Caco-2 (cell line): ENCODE data around the gene A1CF. TPM values are rescaled to one million over a fixed set of nuclear protein-coding genes. Genes with fewer than 3 reads are reported as not detected.

ENCODE experiments used
- BruUV-seq: library from RNA; stranded (reverse); fragments of 400-500 nt; replicated peaks from 2 replicates; lab custom pipeline; 2021; lab: Mats Ljungman, UMichigan
- CTCF ChIA-PET: fragments of 300-600 bp; sonication (Branson Sonifier 250); formaldehyde crosslinking; loops from one replicate; lab custom pipeline; 2022; ENCODE audit warnings: antibody characterized with exemption; lab: Charles Lee
- POLR2A ChIA-PET: fragments of 300-600 bp; sonication (Branson Sonifier 250); formaldehyde crosslinking; loops from one replicate; lab custom pipeline; 2022; ENCODE audit warnings: antibody characterized with exemption; lab: Charles Lee
- DNase-seq, 2 experiments: peaks; one replicate each; pipeline versions ENCODE4 v3.0.0 to v3.0.0-alpha.2; 2020 to 2022
- H3K27me3 ChIP-seq: replicated peaks from 2 replicates; pipeline ENCODE4 v1.6.0; 2011; ENCODE audit warnings: low read length; ENCODE audit not compliant: control insufficient read depth, insufficient read depth
- H3K36me3 ChIP-seq: 2 replicates; pipeline ENCODE4 v1.5.1; 2011; ENCODE audit warnings: low read length; ENCODE audit not compliant: control insufficient read depth, insufficient read depth
- H3K4me1 ChIP-seq: fragments of 250-450 bp; sonication (Bioruptor Pico); 2 replicates; pipeline ENCODE4 v1.5.1; 2020; ENCODE audit warnings: mild to moderate bottlenecking
- H3K4me3 ChIP-seq: 2 replicates; pipeline ENCODE4 v1.5.1; 2011; ENCODE audit warnings: low read depth, mild to moderate bottlenecking, control low read depth, low read length
- H3K9me3 ChIP-seq: fragments of 250-450 bp; sonication (Bioruptor Pico); 2 replicates; pipeline ENCODE4 v1.5.1; 2020; ENCODE audit warnings: mild to moderate bottlenecking, moderate library complexity
- H3K27ac Mint-ChIP-seq: one replicate; pipeline ENCODE4 v1.8.0; 2022; ENCODE audit warnings: mixed read lengths; ENCODE audit not compliant: unreplicated experiment
- H3K27me3 Mint-ChIP-seq: one replicate; pipeline ENCODE4 v1.8.0; 2022; ENCODE audit warnings: mixed read lengths; ENCODE audit not compliant: insufficient read depth, unreplicated experiment
- H3K36me3 Mint-ChIP-seq: one replicate; pipeline ENCODE4 v1.8.0; 2022; ENCODE audit warnings: mild to moderate bottlenecking, mixed read lengths; ENCODE audit not compliant: insufficient read depth, unreplicated experiment
- H3K4me1 Mint-ChIP-seq: one replicate; pipeline ENCODE4 v1.8.0; 2022; ENCODE audit warnings: low read depth, mixed read lengths; ENCODE audit not compliant: unreplicated experiment
- H3K4me3 Mint-ChIP-seq: one replicate; pipeline ENCODE4 v1.8.0; 2022; ENCODE audit warnings: mild to moderate bottlenecking, moderate library complexity, mixed read lengths; ENCODE audit not compliant: unreplicated experiment
- H3K9me3 Mint-ChIP-seq: one replicate; pipeline ENCODE4 v1.8.0; 2022; ENCODE audit warnings: mixed read lengths; ENCODE audit not compliant: unreplicated experiment
- intact Hi-C: fragments of 100-400 bp; cut with micrococcal nuclease; formaldehyde crosslinking; loops from one replicate; pipeline ENCODE4 v1.10.0; 2022; ENCODE audit not compliant: unreplicated experiment
- total RNA-seq: library from RNA; stranded (reverse); gene quantifications from 2 replicates; pipeline ENCODE4 v1.2.3, GENCODE V29; 2022
- TF ChIP-seq, protein P1 (sequence below), 2 experiments: fragments of 200-600 bp in 1 of 2; IDR thresholded peaks; 1 replicate in 1 of 2; 2 replicates in 1 of 2; pipeline versions ENCODE4 v1.5.1 to v1.8.0; 2011 to 2022; ENCODE audit warnings: antibody characterized with exemption in 1 of 2, control low read depth in 1 of 2, inconsistent platforms in 1 of 2, low read depth in 1 of 2, low read length in 1 of 2, mild to moderate bottlenecking in 1 of 2, moderate library complexity in 1 of 2; ENCODE audit not compliant: insufficient read depth in 1 of 2, severe bottlenecking in 1 of 2, unreplicated experiment in 1 of 2

Gene A1CF
- total RNA-seq, 1 experiment from 2014 or later: 29.9 TPM

DNA sequence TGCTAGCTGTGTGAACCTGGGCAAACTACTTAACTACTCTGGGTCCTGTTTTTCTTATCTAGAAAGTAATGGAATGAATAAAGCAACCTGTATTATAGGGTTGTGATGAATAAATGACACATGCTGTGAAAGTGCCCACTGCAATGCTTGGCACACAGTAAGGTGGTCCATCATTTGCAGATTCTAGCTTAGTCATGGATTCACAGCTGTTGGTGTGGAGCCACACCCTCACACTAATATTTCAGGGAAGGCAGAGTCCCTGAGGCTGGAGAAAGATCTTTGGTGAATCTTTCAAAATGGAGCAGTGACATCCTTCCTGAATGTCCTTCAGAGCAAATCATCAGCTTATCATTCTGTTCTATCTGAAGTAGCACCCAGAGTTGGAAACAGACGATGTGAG is 60.6 kb downstream of the A1CF start:
- no peak overlapping the region for H3K27ac Mint-ChIP-seq
- BruUV-seq: no TSS peak
- intact Hi-C loops: no loop called here

DNA sequence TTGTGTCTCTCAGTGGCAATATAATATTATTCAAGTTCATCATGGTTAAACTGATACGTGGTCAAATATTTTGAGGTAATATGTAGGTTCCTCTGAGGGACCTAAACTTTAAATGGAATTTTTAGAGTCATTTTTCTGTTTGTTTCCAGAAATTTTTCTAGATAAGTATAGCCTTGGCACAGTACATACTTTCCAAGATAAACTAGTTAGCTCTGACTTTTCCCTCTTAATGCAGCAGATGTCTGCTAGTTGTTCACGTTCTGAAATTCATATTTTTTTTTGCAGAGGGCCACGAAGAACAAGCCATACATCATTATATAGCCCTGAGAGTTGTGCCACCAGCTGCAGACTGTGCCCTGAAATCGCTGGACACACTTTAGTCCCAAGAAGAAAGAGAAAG is 61.6 kb downstream of the A1CF start:
- BruUV-seq: no TSS peak
- no peaks in the 10 kb centered on the region for H3K9me3 ChIP-seq
- intact Hi-C loops: no loop called here
- H3K27me3 ChIP-seq: no peaks in the 10 kb centered on the region
- ChIA-PET CTCF (interaction anchor here (0.7 kb wide), 1 partner anchor 1785 kb away, joined by 3 read pairs; no protein-coding TSS in a partner anchor), POLR2A (no interaction called here)
- no peak overlapping the region for H3K4me3 ChIP-seq
- no peaks in the 10 kb centered on the region; the same call in 1 of the 2 replicates for H3K36me3 ChIP-seq
- H3K4me1 ChIP-seq: no peaks in the 10 kb centered on the region
- no peak overlapping the region for H3K4me3 Mint-ChIP-seq
- H3K27me3 Mint-ChIP-seq: no peaks in the 10 kb centered on the region
- no peak for DNase-seq
- H3K9me3 Mint-ChIP-seq: peaks cover 8% of the 10 kb centered on the region
- no peaks in the 10 kb centered on the region for H3K36me3 Mint-ChIP-seq
- TF ChIP-seq, protein P1, sequence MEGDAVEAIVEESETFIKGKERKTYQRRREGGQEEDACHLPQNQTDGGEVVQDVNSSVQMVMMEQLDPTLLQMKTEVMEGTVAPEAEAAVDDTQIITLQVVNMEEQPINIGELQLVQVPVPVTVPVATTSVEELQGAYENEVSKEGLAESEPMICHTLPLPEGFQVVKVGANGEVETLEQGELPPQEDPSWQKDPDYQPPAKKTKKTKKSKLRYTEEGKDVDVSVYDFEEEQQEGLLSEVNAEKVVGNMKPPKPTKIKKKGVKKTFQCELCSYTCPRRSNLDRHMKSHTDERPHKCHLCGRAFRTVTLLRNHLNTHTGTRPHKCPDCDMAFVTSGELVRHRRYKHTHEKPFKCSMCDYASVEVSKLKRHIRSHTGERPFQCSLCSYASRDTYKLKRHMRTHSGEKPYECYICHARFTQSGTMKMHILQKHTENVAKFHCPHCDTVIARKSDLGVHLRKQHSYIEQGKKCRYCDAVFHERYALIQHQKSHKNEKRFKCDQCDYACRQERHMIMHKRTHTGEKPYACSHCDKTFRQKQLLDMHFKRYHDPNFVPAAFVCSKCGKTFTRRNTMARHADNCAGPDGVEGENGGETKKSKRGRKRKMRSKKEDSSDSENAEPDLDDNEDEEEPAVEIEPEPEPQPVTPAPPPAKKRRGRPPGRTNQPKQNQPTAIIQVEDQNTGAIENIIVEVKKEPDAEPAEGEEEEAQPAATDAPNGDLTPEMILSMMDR (IDR thresholded peaks at IDR 0.05; ENCODE audit: insufficient read depth in 1 of 2, low read depth in 1 of 2, low read length in 1 of 2, severe bottlenecking in 1 of 2, unreplicated experiment in 1 of 2): no peak
- H3K4me1 Mint-ChIP-seq: peaks cover 13% of the 10 kb centered on the region
- no peak overlapping the region for H3K27ac Mint-ChIP-seq

More for the DNA sequence above, 60.6 kb downstream of the A1CF start:
- H3K4me3 ChIP-seq: no peak overlapping the region
- H3K9me3 Mint-ChIP-seq: peaks cover 10% of the 10 kb centered on the region
- TF ChIP-seq, protein P1 (IDR thresholded peaks at IDR 0.05; ENCODE audit: insufficient read depth in 1 of 2, low read depth in 1 of 2, low read length in 1 of 2, severe bottlenecking in 1 of 2, unreplicated experiment in 1 of 2): no peak
- H3K9me3 ChIP-seq: no peaks in the 10 kb centered on the region
- no peaks in the 10 kb centered on the region for H3K27me3 Mint-ChIP-seq
- no peaks in the 10 kb centered on the region for H3K4me1 ChIP-seq
- POLR2A ChIA-PET: no interaction called here
- peaks cover 13% of the 10 kb centered on the region for H3K4me1 Mint-ChIP-seq
- no peaks in the 10 kb centered on the region for H3K36me3 Mint-ChIP-seq
- no peak overlapping the region for H3K4me3 Mint-ChIP-seq
- H3K27me3 ChIP-seq: no peaks in the 10 kb centered on the region
- H3K36me3 ChIP-seq: no peaks in the 10 kb centered on the region; the same call in 1 of the 2 replicates
- CTCF ChIA-PET: interaction anchor here (0.7 kb wide), 1 partner anchor 1784 kb away, joined by 3 read pairs; no protein-coding TSS in a partner anchor
- DNase-seq: no peak

DNA sequence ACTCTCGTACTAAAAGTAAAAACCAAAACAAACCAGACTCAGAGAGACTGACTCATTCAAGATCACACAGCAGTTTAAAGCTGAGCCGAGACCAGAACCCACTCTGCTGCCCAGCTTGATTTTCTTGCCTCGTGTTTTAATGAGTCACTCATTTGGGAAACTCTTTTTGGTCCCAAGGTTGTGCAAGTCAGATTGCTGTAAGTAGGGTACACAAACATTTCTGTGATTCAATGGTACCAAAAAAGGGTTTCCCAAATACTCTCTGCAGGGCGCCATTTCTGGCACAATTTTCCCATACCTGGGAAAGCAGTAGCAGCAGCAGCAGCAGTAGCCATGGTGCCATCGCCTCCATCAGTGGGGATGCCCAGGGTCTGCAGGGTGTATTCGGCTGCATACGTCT is 75.8 kb downstream of the A1CF start:
- Histone ChIP-seq H3K27me3 (no peaks in the 10 kb centered on the region), H3K9me3 (no peaks in the 10 kb centered on the region), H3K4me1 (peaks cover 8% of the 10 kb centered on the region), H3K36me3 (peaks cover 2% of the 10 kb centered on the region; the same call in 1 of the 2 replicates), H3K4me3 (no peak overlapping the region)
- intact Hi-C loops: no loop called here
- ChIA-PET POLR2A (no interaction called here), CTCF (no interaction called here)
- BruUV-seq: no TSS peak
- Mint-ChIP-seq H3K4me3 (no peak overlapping the region), H3K9me3 (no peaks in the 10 kb centered on the region), H3K36me3 (no peaks in the 10 kb centered on the region), H3K27me3 (no peaks in the 10 kb centered on the region), H3K4me1 (peaks cover 11% of the 10 kb centered on the region), H3K27ac (no peak overlapping the region)
- TF ChIP-seq, protein P1 (IDR thresholded peaks at IDR 0.05; ENCODE audit: insufficient read depth in 1 of 2, low read depth in 1 of 2, low read length in 1 of 2, severe bottlenecking in 1 of 2, unreplicated experiment in 1 of 2): no peak
- no peak for DNase-seq
